Stomach smooth muscle (tissue), 2 donors: ENCODE data around the gene KMT2D.
A peak's percentile ranks its signal among the peaks of the same experiment; 100 is the strongest.

ENCODE experiments used
- H3K27ac ChIP-seq: one replicate; pipeline ENCODE4 v1.7.0; 2013; ENCODE audit warnings: mild to moderate bottlenecking, low read length, inconsistent platforms
- H3K27me3 ChIP-seq, 2 donors: one replicate each; pipeline ENCODE4 v1.7.0; 2013; ENCODE audit warnings: low read length in 2 of 2; ENCODE audit not compliant: insufficient read depth in 2 of 2, control insufficient read depth in 1 of 2
- H3K36me3 ChIP-seq, 2 donors: one replicate each; pipeline ENCODE4 v1.7.0; 2013; ENCODE audit warnings: low read length in 2 of 2; ENCODE audit not compliant: control insufficient read depth in 2 of 2, insufficient read depth in 2 of 2
- H3K4me1 ChIP-seq: one replicate; pipeline ENCODE4 v1.7.0; 2013; ENCODE audit warnings: low read length; ENCODE audit not compliant: control insufficient read depth, insufficient read depth
- H3K4me3 ChIP-seq, 2 donors: one replicate each; pipeline ENCODE4 v1.7.0; 2013; ENCODE audit warnings: low read length in 2 of 2
- H3K9ac ChIP-seq, 2 donors: one replicate each; pipeline ENCODE4 v1.7.0; 2013; ENCODE audit warnings: low read length in 2 of 2, mild to moderate bottlenecking in 1 of 2
- H3K9me3 ChIP-seq, 2 donors: one replicate each; pipeline ENCODE4 v1.7.0; 2013; ENCODE audit warnings: low read length in 2 of 2; ENCODE audit not compliant: control insufficient read depth in 2 of 2
- donor health status: healthy.
- donor health status: Pancreatic carcinoma.

The KMT2D gene

DNA sequence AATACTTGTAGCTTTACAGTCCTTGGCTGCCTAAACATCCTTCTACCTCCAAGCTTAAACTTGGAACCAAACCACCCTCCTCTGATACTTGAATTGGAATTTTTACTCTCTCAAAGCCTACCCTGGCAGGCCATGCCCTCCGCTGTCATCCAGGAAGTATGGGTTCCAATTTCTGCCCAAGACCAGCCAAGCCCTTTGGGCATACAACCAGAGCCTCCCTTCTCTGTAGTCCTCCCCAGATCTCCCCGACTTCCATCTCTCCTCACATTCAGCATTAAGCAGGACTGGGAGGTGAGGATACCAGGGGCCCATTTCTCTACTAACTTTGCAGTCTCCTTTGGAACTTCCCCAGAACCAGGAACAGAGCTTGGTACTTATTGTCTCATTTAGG is 34.4 kb upstream of the KMT2D start:
- Histone ChIP-seq H3K36me3 (peaks cover 16 to 17% of the 10 kb centered on the region in 2 donors), H3K27ac (no peak overlapping the region), H3K4me3 (no peak overlapping the region), H3K9me3 (no peaks in the 10 kb centered on the region), H3K27me3 (peaks cover 44 to 50% of the 10 kb centered on the region in 2 donors), H3K9ac (no peak overlapping the region), H3K4me1 (peaks cover 35% of the 10 kb centered on the region)

DNA sequence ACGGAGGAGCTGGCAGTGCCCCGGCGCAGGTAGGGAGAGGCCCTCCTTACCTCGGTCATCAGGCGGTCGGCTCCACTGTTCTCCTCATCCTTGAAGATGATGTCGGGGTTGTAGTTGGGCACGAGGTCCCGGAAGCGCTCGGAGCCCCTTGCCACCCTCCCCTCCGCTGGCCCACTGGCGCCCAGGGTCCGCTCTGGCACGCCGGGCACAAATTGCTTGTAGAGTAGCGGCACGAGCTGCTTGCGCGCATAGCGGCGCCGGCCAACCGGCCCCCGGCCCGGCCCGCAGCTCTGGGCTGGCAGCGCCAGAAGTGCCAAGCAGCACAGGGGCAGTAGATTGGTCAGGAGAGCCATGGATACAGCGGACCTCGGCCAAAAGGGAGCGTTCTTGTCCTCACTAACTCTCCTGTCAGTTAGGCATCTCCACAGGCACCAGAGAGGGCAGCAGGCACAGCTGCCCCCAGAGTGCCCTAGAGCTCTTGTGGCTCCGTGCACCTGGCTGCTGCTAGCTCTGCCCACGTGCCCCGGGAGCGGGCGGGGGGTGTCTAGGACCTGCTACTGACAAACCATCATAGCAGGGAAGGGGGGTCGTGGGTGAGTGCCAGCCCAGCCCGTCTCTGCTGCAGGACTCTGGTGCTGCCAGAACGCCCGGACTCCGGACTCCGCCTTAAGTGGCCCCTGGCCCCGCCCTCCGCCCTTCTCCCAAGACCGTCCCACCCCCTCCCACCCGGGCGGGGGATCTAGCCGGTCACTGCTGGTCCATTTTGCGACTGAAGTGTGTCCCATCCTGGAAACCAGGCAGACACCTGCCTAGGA is 33.8 kb upstream of the KMT2D start, which contains the start of gene DHH:
TSS of gene DHH (minus strand) at position 642 of the 815 bp plus-strand sequence. CDS start at position 353, 289 bp downstream.
- H3K27me3 ChIP-seq = peaks cover 50 to 56% of the 10 kb centered on the region in 2 donors
- H3K4me3 ChIP-seq = peak within 1 kb of the TSS in 1 of 2 donors; percentile 62
- H3K4me1 ChIP-seq = peaks cover 39% of the 10 kb centered on the region

DNA sequence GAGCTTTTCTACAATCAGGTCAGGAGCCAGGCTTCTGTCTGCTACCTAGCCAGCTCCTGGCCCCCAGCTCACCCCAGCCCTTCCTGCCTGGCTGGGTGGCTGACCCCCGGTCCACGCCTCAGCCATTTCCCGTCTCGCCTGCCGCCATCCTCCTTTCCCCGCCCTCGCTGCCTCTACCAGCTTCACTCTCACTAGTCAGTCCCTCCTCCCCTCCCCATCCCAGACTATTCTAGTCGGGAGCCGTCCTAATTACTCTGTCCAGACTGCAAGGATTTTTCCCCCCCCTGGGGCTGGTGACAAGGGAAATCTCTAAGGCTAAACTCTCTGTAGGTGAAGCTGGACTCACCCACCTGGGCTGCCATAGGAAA is 33.2 kb upstream of the KMT2D start:
- Histone ChIP-seq H3K36me3 (peaks cover 10 to 11% of the 10 kb centered on the region in 2 donors), H3K4me1 (peaks cover 39% of the 10 kb centered on the region), H3K9ac (peak overlapping the region in 1 of 2 donors; percentile 9), H3K9me3 (no peaks in the 10 kb centered on the region), H3K27me3 (peaks cover 56 to 61% of the 10 kb centered on the region in 2 donors), H3K4me3 (peak overlapping the region in 1 of 2 donors; percentile 62), H3K27ac (no peak overlapping the region)

More for the DNA sequence above, 33.8 kb upstream of the KMT2D start, which contains the start of gene DHH:
- H3K9me3 ChIP-seq = no peaks in the 10 kb centered on the region
- no peak within 1 kb of the TSS for H3K27ac ChIP-seq
- peaks cover 13% of the 10 kb centered on the region in 2 donors for H3K36me3 ChIP-seq
- peak within 1 kb of the TSS in 1 of 2 donors; percentile 9 for H3K9ac ChIP-seq

DNA sequence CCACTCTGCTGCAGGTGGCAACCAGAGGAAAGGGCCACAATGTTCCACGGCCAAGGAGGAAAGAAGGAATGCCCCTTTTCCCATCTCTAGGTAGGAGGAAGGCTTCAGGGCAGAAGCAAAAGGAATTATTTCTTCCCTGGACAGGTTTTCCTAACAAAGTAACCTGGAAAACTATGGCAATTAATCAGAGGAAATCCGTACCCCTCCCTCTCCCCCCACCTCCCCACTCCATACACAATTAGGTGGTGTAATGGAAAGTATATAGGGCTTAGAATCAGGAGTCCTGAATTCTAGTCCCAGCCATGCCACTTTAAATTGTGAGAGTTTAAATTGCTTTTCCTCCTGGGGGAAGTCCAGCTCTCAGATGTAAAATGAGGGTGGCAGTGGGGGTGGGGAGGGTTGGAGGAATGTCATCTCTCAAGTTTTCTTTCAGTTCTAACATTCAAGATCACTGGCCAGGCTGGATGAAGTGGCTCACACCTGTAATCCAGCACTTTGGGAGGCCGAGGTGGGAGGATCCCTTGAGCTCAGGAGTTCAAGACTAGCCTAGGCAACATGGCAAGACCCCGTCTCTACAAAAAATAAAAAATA is 32.3 kb upstream of the KMT2D start:
- peaks cover 60 to 66% of the 10 kb centered on the region in 2 donors for H3K27me3 ChIP-seq
- H3K9ac ChIP-seq = no peak overlapping the region
- H3K9me3 ChIP-seq = no peaks in the 10 kb centered on the region
- no peak overlapping the region for H3K4me3 ChIP-seq
- no peak overlapping the region for H3K27ac ChIP-seq
- H3K4me1 ChIP-seq = peaks cover 48% of the 10 kb centered on the region
- H3K36me3 ChIP-seq = peaks cover 10 to 11% of the 10 kb centered on the region in 2 donors

DNA sequence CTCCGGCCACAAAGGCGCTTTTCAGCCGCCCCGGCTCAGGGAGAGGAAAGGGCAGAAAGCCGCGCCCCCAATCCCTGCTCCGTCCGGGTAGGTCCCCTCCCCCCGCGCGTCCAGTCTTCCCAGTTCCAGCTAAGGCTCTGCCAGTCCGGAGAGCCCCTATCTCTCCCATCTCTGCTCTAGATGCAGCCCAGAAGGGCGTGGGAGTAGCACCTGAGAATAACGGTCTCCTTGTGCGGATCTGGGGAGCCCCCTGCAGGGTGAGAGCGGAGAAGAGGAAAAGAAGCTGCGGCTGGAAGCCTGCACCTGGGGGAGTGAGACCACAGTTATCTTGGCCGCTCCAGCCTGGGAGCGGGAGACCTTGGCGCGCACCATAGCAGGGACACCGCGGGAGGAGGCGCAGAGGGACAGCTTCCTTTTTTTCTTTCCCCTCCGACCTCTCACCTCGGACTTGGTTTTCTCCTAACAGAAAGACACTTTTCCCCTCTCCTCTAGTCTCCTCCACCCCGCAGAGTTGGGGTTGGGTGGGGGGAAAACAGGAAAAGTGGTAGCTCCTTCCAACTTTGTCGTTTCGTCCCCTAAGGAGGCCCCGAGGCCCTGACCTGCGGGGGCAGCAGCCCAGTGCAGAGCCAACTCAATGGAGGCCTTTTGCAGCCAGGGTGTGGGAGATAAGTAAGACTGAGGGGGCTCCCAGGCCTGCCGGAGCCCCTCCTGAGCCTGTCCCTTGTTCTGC is 31.7 kb upstream of the KMT2D start:
- Histone ChIP-seq H3K4me1 (peaks cover 48% of the 10 kb centered on the region), H3K27me3 (peaks cover 60 to 66% of the 10 kb centered on the region in 2 donors), H3K36me3 (peaks cover 5% of the 10 kb centered on the region in 2 donors), H3K9me3 (no peaks in the 10 kb centered on the region), H3K9ac (no peak overlapping the region), H3K4me3 (peak overlapping the region; percentile 24 to 60), H3K27ac (no peak overlapping the region)

DNA sequence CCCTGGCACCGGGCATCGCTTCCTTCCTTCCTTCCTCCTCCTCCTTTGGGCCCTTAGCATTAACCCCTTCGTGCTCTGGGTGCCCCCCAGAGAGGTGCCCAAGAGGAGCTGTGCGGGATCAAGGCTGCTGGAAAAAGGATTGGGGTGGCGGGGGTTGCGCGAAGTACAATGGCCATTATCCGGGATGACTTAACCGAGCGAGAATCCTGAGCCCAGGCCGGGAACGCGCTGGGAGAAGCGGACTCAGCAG is 31.2 kb upstream of the KMT2D start:
- Histone ChIP-seq H3K4me3 (peak overlapping the region; percentile 24 to 60), H3K27me3 (peaks cover 60 to 66% of the 10 kb centered on the region in 2 donors), H3K36me3 (peaks cover under 1% of the 10 kb centered on the region in 2 donors), H3K4me1 (peaks cover 48% of the 10 kb centered on the region), H3K9ac (no peak overlapping the region), H3K27ac (no peak overlapping the region), H3K9me3 (no peaks in the 10 kb centered on the region)

DNA sequence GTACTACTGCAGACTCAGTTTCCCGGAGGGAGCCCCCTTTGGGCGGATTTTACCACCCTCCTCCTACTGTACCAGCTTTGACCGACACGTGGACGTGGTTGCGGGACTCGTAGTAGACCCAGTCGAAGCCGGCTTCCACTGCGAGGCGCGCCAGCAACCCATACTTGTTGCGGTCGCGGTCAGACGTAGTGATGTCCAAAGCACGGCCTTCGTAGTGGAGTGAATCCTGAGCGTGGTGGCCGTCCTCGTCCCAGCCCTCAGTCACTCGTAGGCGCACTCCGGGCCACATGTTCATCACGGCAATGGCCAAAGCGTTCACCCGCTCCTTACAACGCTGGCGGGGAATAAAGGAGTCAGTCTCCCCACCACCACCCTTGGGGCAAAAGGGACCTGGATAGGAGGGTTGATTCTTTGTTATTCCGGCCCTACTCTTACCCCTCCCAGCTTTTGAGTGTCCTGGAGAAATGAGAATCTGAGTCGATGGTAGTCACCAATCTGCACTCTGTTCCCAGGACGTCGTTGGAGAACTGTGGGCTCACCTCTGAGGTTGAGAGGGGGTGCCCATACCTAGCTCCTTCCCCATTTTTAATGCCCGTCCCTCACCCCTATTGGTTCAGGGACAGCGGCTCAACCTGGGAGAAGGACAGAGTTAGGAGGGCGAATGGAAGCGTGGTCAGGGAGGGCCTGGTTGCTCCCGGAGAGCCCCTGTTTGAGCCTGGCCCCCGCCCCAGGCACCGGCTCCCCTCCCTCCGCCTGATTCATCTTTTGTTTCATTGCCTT is 30.7 kb upstream of the KMT2D start:
- Histone ChIP-seq H3K9me3 (no peaks in the 10 kb centered on the region), H3K4me1 (peaks cover 48% of the 10 kb centered on the region), H3K9ac (no peak overlapping the region), H3K27ac (no peak overlapping the region), H3K36me3 (no peaks in the 10 kb centered on the region), H3K27me3 (peaks cover 60 to 66% of the 10 kb centered on the region in 2 donors), H3K4me3 (peak overlapping the region in 1 of 2 donors; percentile 60)

DNA sequence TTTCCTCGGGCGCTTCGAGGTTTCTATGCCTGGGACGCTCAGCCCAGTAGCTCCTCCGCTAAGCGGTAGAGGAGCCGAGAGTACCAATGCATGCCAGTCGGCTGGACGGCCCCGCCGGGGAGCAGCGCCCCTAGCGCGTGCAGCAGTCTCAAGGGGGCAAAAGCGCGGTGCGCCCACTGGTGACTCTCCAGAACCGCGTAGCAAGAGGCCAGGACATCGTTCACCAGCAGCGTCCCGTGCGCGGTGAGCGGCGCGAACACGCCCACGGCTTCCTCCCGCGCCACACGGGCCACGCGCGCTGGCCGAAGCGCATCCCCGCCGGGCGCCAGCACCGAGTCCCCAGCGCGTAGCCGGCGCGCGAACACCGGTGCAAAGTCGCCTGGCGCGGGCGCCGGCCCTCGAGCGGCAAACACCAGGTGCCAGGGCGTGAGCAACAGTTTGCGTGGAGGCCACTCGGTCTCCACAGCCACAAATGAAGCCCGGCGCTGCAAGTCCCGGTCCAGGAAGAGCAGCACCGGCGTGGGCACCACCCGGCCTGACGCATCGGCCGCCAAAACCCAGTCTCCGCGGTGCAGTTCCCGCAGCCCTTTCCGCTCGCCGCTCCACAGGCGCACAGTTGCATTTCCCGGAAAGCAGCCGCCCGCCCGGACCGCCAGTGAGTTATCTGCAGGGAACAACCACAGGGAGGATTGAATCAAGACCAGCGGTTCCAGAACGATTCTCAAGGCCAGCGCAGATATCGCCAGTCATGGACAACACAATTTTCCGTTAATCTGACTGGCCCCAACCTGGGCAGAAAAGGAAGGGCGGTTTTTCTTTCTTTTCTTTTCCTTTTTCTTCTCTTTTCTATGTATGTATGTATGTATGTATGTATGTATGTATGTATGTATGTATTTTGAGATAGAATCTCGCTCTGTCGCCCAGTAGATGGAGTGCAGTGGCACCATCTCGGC is 29.5 kb upstream of the KMT2D start:
- H3K9me3 ChIP-seq = no peaks in the 10 kb centered on the region
- H3K36me3 ChIP-seq = no peaks in the 10 kb centered on the region
- H3K9ac ChIP-seq = no peak overlapping the region
- H3K27me3 ChIP-seq = peaks cover 60 to 66% of the 10 kb centered on the region in 2 donors
- H3K27ac ChIP-seq = no peak overlapping the region
- peak overlapping the region; percentile 20 to 68 for H3K4me3 ChIP-seq
- H3K4me1 ChIP-seq = peaks cover 48% of the 10 kb centered on the region

DNA sequence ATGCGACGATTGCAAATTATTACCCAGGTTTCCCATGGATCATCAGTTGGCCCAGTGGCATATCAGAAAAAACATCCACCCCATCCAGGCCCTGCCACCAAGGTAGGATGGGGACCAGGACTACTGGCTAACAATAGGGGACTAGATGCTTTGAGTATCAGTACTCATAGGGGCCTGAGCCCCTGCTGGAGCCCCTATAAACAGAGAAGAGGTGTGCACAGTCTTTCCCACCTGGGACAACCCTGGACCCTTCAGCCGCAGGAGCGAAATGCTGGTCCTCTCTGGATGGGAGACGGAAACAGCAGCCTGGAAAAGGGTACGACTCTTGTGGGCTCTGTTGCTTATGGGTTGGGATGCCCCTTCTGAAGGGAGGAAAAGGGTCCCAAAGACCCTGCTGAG is 28.3 kb upstream of the KMT2D start:
- peaks cover 53 to 55% of the 10 kb centered on the region in 2 donors for H3K27me3 ChIP-seq
- H3K9ac ChIP-seq = no peak overlapping the region
- H3K36me3 ChIP-seq = no peaks in the 10 kb centered on the region
- no peaks in the 10 kb centered on the region for H3K9me3 ChIP-seq
- no peak overlapping the region for H3K27ac ChIP-seq
- H3K4me3 ChIP-seq = no peak overlapping the region
- peaks cover 38% of the 10 kb centered on the region for H3K4me1 ChIP-seq
